KOPT-K1 (cell line): Measurements from ENCODE around the gene CLDN19.
"Not testable (repeated sequence)": the region's sequence is repeated elsewhere in the genome, so short reads cannot be mapped to it uniquely, and the experiment has no call there.

Source experiments
- H3K27ac ChIP-seq: fragments of 200-600 bp; sonication (generic); 2 replicates; pipeline ENCODE4 v1.5.1; 2016; ENCODE audit warnings: antibody characterized with exemption, mild to moderate bottlenecking, low read depth, low read length; ENCODE audit not compliant: poor library complexity, severe bottlenecking
- H3K36me3 ChIP-seq: fragments of 200-600 bp; sonication (generic); 2 replicates; pipeline ENCODE4 v1.5.1; 2017; ENCODE audit warnings: antibody characterized with exemption, mild to moderate bottlenecking, low read length, moderate library complexity; ENCODE audit not compliant: insufficient read depth
- H3K9me3 ChIP-seq: fragments of 200-600 bp; sonication (generic); 2 replicates; pipeline ENCODE4 v1.5.1; 2017; ENCODE audit warnings: antibody characterized with exemption, low read length, mild to moderate bottlenecking; ENCODE audit not compliant: insufficient read depth, poor library complexity, severe bottlenecking

The CLDN19 gene

DNA sequence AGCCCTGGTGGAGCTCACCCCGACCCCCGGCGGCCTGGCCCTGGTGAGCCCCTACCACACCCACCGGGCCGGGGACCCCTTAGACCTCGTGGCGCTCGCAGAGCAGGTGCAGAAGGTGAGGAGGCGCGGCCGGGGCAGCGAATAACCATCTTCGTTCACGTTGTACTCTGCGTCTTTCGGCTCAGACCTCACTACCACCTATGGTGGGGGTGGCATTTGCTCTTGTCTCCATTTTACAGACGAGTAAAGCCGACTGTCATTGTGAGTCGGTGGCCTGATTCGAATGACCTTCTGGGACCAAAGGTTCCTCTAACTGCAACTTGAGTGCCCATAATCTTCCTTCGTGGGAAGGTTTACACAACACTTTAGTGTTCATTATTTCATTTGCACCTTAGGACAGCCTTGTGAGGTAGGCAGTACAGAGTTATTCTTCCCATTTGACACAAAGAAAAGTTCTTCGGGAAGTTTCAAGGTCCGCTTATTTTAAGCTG lies 27.5 kb upstream of the CLDN19 start:
- Histone ChIP-seq H3K27ac (peak overlapping the region; percentile 74), H3K36me3 (peaks cover 16% of the 10 kb centered on the region), H3K9me3 (no peaks in the 10 kb centered on the region)

DNA sequence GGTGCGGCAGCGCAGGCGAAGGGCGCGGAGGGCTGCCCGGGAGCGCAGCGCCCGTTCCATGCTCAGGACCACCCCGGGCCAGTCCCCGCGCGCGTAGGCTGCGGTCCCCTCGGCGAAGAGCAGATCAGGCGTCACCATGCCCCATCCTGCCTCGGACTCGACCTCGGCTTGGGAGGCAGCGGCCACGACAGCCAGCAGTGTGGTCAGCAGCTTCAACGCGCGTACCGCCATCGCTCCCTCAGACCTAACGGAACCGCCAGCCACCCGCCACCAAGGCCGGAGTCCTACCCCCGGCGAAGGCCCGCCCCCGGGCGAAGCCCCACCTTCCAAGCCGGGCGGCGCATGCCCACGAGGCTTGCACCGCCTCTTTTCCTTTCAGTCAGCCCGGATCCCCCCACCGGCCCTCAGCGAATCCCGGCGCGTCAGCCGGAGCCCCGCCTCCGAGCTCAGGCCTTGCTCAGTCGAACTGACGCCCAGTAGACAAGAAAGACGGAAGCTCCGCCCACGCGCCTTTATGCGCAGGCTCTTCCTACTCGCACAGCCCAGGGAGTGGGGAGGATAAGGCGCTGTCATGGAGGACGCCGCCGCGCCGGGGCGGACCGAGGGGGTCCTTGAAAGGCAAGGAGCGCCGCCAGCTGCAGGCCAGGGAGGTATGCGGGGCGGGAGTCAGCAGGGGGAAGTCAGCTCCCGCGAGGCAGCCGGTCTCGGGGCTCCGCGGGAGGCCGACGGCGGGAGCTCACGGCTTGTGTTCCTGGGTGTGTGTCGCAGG lies 26.9 kb upstream of the CLDN19 start, which contains the start of the genes C1orf50 and P3H1:
Gene C1orf50 (plus strand): TSS at position 509 of the 769 bp plus-strand sequence. CDS start 63 bp downstream, at position 572.
Gene P3H1 (minus strand): TSS at position 288 of the 769 bp plus-strand sequence. CDS start 57 bp downstream, at position 231.
- Histone ChIP-seq H3K9me3 (no peaks in the 10 kb centered on the region), H3K36me3 (peaks cover 17% of the 10 kb centered on the region), H3K27ac (peak within 1 kb of the TSS; percentile 77)

- no peaks in the 10 kb centered on the region for H3K9me3 ChIP-seq
- H3K36me3 ChIP-seq: peaks cover 24% of the 10 kb centered on the region
- H3K27ac ChIP-seq: peak overlapping the region; percentile 77
These were observed 26.1 kb upstream of the CLDN19 start for GRCh38 chr1:42765832-42766740.

- Histone ChIP-seq H3K9me3 (no peaks in the 10 kb centered on the region), H3K27ac (no peak overlapping the region), H3K36me3 (peaks cover 21% of the 10 kb centered on the region)
These were observed 25.2 kb upstream of the CLDN19 start for GRCh38 chr1:42765269-42765668.

GRCh38 chr1:42762269-42762668 lies 22.2 kb upstream of the CLDN19 start:
- peaks cover 51% of the 10 kb centered on the region for H3K36me3 ChIP-seq
- no peak overlapping the region for H3K27ac ChIP-seq
- no peaks in the 10 kb centered on the region for H3K9me3 ChIP-seq

GRCh38 chr1:42761567-42761966 lies 21.5 kb upstream of the CLDN19 start:
- Histone ChIP-seq H3K9me3 (no peaks in the 10 kb centered on the region), H3K36me3 (peaks cover 58% of the 10 kb centered on the region), H3K27ac (no peak overlapping the region)

GRCh38 chr1:42759114-42759513 lies 19.1 kb upstream of the CLDN19 start:
- no peak overlapping the region for H3K27ac ChIP-seq

DNA sequence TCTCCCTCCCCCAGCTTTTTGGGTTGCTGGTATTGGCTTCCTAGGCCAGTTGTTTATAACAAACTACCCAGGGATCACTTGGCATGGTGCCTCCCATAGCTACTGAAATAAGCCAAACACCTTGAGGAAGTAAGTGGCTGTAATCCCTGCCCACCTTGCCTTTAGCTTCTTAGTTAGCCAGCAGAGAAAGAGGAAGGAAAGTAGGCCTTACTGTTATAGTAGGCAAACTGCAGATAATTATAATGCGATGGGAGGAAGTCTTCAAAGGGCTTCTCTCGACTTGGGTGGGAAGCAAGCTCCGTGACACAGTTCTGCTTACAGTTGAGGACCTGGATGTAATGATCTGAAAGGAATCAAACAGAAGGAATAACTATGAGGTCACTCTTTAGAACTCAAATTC lies 18.6 kb upstream of the CLDN19 start:
- H3K9me3 ChIP-seq: no peaks in the 10 kb centered on the region
- peaks cover 87% of the 10 kb centered on the region for H3K36me3 ChIP-seq
- no peak overlapping the region for H3K27ac ChIP-seq

More at GRCh38 chr1:42759114-42759513, 19.1 kb upstream of the CLDN19 start:
- peaks cover 82% of the 10 kb centered on the region for H3K36me3 ChIP-seq
- H3K9me3 ChIP-seq: no peaks in the 10 kb centered on the region

DNA sequence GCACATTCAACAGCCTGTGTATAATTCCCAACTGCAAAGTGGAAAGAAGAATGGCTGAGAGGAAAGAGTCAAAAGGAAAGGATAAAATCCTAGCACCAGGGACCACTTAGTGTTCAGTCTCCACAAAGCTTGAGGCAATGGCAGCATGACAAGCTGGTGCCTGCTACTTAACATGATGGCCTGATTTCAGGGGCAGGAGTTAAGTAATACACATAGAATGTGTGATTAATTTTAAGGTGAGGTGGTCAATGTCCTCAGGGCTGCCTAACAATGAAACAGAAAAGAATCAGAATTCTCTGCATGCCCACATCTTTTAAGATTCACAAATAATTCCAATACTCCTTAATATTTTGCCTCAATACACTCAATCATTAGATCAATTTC lies 17.8 kb upstream of the CLDN19 start:
- H3K36me3 ChIP-seq: peaks cover 95% of the 10 kb centered on the region
- no peak overlapping the region for H3K27ac ChIP-seq
- no peaks in the 10 kb centered on the region for H3K9me3 ChIP-seq

DNA sequence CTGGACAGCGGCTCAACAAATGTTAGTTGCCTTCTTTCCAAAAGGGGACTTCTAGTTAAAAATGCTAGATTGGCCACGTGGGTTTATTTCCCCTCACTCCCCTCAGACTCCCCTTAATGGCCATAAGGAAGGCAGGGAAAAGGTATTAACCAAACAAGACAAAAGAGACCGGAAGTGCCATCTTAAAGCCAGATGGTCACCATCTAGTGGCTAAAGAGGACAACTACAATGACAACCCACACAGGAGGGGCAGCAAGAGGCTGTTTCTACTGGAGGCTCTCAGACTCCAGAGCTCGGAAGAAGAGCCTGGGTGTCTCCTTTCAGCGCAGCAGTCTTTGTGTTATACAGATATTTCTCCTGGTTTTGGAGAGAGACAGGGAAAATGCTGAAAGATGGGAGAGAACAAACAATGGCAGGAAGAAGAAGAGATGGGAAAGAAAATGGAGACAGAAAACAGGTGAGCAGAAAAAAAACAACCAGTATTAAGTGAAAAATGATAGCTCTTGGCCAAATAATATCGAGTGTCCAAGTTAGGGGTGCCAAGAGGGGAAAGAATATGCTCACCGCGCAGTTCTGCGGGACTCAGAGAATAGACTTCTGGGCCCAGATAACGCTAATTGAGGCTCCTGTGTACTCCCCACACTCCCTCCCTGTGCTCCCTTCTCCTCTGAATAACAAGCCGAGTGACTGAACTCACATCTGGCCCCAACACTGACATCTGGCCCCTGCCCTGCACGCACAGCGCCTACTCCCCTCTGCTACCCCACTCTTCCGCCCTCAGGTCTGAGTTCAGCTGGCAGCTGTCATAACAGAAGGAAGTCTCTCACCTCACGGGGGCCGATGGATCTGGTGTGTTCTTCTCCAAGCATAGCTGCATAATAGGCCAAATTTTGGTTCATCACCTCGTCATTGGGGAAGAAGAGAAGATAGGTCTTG lies 17.2 kb upstream of the CLDN19 start:
- peaks cover under 1% of the 10 kb centered on the region for H3K9me3 ChIP-seq
- H3K27ac ChIP-seq: no peak overlapping the region
- peaks cover 96% of the 10 kb centered on the region for H3K36me3 ChIP-seq

- no peak overlapping the region for H3K27ac ChIP-seq
- peaks cover 9% of the 10 kb centered on the region for H3K9me3 ChIP-seq
- H3K36me3 ChIP-seq: peaks cover 89% of the 10 kb centered on the region
These were observed 13.0 kb upstream of the CLDN19 start for GRCh38 chr1:42753070-42753469.

- H3K27ac ChIP-seq: no peak overlapping the region
- peaks cover 89% of the 10 kb centered on the region for H3K36me3 ChIP-seq
- peaks cover 9% of the 10 kb centered on the region for H3K9me3 ChIP-seq
These were observed 12.2 kb upstream of the CLDN19 start for GRCh38 chr1:42752284-42752683.

DNA sequence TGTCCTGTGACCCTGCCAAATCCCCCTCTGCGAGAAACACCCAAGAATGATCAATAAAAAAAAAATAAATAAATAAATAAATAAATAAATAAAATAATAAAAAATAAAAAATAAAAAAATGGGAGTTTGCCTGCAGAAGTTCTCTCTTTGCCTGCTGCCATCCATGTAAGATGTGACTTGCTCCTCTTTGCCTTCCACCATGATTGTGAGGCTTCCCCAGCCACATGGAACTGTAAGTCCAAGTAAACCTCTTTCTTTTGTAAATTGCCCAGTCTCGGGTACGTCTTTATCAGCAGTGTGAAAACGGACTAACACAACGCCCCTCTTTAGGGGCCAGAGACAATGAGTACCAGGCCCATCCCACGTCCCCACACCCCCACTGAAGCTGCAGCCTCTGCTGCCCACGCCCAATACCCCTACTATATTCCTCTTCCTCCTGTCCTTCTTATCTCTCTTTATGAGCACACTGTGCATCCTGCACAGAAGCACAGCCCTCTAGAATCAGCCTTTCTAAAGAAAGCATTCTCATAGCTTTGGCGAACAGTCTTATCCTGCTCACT lies 11.6 kb upstream of the CLDN19 start:
- H3K9me3 ChIP-seq, H3K27ac ChIP-seq: not testable (repeated sequence)
- H3K36me3 ChIP-seq: peaks cover 89% of the 10 kb centered on the region

DNA sequence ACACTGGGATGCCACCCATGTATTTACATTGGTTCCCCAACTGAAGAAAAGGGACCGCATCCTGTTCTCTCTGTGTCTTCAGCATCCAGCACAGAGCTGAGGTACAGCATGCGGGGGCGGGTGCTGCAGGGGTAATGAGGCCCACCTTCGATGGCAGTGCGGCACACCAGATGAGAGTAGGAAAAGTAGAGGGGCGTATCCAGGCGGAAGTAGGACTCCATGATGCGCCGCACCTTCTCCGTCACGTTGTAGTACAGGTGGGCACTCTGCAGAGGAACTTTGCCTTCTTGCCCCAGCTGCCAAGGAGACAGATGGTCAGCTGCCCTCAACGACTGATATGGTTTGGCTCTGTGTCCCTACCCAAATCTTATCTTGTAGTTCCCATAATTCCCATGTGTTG lies 10.0 kb upstream of the CLDN19 start:
- no peak overlapping the region for H3K27ac ChIP-seq
- H3K36me3 ChIP-seq: peaks cover 88% of the 10 kb centered on the region
- peaks cover 9% of the 10 kb centered on the region for H3K9me3 ChIP-seq
